ENCODE measurements around the gene SULT6B1. TPM values are rescaled to one million over a fixed set of nuclear protein-coding genes. Genes with fewer than 3 reads are reported as not detected.
"Not testable (repeated sequence)": the region's sequence is repeated elsewhere in the genome, so short reads cannot be mapped to it uniquely, and the experiment has no call there.

SULT6B1 gene, protein sequence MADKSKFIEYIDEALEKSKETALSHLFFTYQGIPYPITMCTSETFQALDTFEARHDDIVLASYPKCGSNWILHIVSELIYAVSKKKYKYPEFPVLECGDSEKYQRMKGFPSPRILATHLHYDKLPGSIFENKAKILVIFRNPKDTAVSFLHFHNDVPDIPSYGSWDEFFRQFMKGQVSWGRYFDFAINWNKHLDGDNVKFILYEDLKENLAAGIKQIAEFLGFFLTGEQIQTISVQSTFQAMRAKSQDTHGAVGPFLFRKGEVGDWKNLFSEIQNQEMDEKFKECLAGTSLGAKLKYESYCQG
- not detected in 2 replicates for total RNA-seq (2014; rRNA removed; shearing (Covaris generic))

DNA sequence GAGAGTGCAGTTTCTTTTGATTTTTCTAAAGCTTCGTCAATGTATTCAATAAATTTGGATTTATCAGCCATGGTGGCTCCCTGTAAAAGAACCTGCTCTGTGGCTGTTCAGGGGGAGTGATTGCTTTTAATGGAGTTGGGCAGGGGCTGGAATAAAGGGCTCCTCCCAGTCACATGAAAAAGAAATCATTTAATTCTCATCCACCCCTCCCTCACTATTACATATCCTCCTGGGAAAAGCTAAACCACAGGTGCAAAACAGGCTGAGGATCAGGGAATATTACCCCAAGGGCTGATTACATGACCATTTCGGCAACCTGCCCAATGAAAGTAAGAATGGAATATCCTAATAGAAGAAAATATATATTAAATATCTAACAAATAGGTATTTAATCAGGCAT is at the start of gene SULT6B1:
TSS of gene SULT6B1 (minus strand) at position 101 of the 400 bp plus-strand sequence. CDS start at position 71, 30 bp downstream.
- DNase-seq (ENCODE audit: low spot score): no peak

DNA sequence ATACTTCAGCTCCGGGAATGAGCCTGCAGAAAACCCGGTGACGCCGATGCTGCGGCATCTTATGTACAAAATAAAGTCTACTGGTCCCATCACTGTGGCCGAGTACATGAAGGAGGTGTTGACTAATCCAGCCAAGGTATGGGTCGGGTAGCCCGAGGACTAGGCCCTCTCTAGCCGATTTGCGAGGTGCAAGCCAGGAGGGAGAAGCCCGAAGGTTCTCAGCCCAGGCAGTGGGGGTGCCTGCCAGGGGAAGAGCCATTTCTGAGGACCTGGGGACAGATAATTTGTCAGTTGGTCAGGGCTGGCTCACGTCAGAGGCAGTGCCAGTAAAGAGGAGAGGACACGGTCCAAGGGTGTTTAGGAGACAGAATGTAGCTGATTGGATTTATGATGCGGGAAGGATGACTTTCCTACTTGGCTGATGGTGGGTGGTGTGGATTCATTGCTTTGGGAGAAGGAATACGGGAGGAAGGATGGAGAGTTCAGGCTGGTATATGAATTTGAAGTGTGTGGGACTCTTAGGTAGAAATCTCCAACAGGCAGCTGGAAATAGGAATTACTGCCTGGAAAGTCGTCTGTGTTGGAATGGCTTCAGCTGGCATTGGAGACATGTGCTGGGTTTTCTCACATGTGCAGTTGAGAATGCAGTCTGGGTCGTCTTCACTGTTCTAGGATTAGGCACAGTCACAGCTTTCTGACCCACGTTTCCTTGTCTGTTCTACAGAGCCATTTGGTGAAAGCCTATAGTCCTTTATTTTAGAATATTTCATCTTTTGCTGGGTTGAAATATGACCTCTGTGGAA is 43.9 kb upstream of the SULT6B1 start:
- peak; percentile 46 for DNase-seq (ENCODE audit: low spot score)

DNA sequence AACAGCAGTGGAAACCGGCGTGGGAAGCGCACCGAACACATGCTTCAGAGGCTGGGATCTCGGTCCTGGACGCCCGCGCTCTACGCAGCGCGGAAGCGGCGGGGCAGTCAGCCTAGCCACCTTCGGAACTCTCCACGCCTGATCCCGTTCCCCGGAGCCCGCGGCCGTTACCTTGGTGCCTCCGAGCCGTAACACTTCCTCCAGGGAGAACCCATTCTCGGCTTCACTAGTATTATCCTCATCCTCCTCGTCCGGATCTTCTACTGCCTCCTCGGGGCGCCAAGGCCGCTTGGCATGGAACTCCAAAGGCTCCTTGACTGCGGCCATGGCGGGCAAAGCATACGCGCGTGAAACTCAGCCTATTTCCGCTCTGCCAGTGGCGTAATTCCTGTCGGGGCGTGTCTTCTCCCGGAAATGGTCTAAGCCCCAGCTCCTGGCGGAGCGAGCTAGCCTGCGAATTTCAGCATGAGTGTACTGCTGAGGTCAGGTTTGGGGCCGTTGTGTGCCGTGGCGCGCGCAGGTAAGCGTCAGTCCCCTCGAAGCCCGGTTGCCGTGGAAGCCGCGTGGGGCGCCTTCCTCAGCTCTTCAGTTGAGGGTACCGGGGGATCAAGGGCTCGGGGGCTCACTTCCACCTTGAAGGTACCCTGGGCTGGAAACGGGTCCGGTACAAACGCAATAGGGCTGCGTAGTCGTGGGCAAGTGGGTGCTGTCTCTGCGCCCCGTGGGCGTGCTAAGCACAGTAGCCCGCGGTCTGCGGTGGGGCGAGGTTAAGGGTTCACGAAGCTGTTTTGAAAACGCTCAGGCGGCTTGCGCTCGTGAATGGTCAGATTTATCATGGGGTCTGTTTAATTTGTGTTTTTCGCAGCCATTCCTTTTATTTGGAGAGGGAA is 43.0 kb upstream of the SULT6B1 start, which contains the start of the genes CEBPZ and NDUFAF7:
TSS of gene CEBPZ (minus strand) at position 356 of the 890 bp plus-strand sequence. CDS start at position 327, 29 bp downstream.
TSS of gene NDUFAF7 (plus strand) at position 418 of the 890 bp plus-strand sequence. CDS start at position 466, 48 bp downstream.
- DNase-seq (ENCODE audit: low spot score): peak; percentile 92

DNA sequence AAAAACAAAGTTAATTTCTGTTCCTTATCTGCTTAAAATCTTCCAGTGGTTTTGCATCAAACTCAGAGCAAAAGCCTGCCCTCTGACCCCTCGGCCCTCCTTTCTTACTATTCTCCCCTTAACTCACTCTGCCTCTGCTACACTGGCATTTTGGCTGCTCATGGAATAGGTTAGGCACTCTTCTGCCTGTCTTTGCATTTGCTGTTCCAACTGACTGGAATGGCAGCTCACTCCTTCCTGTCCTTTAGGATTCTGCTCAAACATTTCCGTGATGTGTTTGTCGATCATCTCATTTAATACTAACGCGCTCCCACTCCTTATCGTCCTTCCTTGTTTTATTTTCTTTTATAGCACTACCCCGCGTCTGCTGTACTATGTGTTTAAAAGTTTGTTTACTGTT is 42.1 kb upstream of the SULT6B1 start:
- peak; percentile 29 for DNase-seq (ENCODE audit: low spot score)

DNA sequence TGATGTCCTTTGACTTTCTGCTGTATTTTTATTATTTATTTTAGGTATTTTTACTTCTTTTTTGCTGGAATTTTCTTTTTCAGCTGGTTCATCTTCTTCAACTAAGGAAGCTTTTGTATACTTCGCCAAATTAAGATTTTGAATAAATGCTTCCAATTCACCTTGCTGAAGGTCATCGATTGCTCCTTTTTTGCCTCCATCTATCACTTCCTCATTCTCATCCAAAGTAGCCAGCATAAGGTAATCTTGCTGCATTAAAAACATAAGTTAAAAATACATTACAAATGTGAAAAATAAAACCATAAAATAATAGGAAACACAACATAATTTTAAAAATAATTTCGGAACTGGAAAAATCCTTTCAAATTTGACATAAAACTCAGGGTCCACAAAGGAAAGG is 40.3 kb upstream of the SULT6B1 start:
- no peak for DNase-seq (ENCODE audit: low spot score)

DNA sequence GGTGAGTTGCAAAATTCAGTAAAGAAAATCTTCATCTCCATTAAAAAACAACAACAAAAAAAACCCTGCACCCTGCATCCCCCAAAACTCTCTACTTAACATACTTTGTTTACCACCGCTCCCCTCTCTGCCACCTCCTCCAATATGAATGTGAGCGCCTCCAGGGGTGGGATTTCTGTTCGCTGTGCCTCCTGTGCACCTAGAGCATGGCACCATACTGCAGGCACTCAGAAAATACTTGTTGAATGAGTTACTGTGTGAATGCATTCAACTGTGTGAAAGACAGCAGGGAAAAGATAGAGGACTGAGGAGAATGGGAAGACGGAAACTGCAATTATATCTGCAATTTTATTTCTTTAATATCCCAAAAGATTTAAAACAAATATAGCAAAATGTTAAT is 38.4 kb upstream of the SULT6B1 start:
- no peak for DNase-seq (ENCODE audit: low spot score)

DNA sequence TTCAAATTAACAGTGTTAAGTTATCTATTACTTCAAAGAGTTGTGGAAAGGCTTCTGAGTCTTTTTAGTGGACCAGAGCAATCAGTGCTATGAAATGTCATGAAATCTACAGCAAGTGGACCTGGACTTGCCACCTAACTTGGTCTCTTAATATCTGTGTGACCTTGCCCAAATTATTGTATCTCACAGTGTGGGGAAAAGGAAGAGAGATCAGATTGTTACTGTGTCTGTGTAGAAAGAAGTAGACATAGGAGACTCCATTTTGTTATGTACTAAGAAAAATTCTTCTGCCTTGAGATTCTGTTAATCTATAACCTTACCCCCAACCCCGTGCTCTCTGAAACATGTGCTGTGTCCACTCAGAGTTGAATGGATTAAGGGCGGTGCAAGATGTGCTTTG is 36.7 kb upstream of the SULT6B1 start:
- not testable (repeated sequence) for DNase-seq (ENCODE audit: low spot score)

DNA sequence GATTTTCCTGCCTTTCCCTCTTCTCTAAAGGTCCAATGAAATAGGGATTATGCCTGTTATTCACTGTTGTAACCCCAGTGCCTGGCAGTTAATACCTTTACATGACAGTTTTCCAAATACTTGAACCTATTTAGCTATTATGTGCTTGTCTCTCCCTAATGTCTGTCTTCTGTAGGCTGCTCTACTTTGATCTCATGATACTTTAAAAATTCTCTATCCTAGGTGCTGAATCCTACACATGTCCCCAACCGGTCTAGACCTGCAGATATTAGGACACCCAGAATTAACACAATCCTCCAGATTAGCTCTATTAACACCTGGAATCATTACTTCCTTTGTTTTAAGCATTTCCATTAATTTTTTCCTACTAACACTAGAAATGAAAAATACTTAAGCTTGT is 35.6 kb upstream of the SULT6B1 start:
- no peak for DNase-seq (ENCODE audit: low spot score)

DNA sequence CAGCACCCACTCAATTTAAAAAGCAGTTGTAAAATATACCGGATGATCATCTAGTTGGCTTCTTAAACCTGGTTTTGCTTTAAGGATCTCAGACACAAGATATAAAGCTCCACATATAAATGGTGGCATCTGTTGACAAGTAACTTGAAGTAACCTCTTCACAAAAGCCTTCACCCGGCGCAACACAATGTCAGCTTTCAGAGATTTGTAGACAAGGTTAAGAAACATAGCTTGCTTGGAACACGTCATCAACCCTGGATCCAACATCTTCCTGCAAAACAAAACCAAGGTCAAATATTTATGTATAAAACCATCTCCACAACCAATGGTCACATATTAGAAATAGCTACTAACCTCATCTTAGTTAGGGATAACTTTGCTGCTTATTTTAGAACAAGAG is 34.7 kb upstream of the SULT6B1 start:
- DNase-seq (ENCODE audit: low spot score): no peak

DNA sequence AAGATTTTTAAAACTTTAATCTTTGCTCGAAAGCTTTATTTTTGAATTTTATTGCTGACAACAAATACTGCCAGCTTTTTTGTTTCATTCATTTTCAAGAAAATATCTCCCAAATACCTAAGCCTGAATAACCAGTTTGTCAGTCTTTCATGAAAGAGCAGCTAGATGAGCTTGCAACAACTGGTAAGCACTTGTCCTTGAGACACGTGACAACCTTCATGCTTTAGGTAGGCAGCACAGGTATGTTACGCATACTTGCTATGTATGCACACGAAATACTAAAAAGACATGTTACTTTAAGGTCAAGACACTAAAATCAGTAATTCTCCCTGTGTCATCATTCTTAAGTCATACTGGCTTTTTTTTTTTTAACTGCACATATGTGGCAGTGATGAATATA is 30.6 kb upstream of the SULT6B1 start:
- no peak for DNase-seq (ENCODE audit: low spot score)

DNA sequence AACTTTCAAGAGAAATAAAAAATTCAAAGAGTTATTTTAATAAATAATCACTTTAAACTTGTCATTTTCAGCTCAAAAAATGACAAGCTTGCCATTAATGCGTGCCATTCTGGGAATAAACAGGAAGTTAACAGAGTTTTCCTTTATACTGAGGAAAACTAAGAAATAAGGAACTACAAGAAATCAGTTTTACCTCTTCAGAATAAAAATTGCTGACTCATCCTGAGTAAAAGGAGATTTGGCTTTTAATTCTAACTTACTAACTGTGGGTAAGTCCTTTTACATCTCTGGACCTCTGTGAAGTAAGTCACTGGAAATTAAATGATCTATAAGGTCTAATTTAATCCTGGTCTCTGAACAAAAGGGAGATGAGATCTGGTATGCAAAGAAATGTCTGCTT is 26.8 kb upstream of the SULT6B1 start:
- peak; percentile 9 for DNase-seq (ENCODE audit: low spot score)

DNA sequence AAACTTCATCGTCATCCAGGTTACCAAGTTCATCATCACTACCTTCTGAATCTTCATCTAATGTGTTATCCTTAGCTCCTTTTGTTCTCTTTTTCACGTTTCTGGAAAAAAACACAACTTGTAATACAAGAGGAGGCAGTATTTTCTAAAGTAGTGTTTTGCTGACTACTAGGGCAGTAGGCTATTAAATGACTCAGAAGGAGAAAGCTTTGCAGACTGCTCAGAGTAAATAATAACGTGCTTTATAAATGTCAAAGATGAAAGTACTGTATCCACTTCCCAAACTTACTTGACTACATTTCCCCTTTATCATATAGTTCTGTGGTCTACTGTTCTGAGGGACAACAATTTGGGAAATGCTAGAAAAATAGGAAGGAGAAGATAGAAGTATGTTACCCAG is 23.5 kb upstream of the SULT6B1 start:
- DNase-seq (ENCODE audit: low spot score): no peak

DNA sequence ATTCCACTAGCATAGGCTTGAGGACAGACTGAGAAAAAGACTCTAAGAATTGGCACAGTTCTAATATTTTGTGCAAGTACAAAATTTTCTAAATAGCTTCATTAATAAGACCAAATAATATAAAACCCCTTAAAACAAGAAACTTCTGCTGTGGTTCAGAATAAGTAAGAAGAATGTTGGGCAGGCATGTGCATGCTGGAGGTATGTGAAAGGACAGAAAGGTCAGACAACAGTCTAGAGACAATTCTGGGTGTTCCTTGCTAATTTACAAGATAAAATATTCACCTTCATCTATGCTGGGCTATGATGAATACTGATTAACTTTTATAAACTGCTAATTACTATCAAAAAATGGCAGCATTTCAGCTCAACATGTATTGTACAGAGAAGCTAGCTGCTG is 22.7 kb upstream of the SULT6B1 start:
- no peak for DNase-seq (ENCODE audit: low spot score)

DNA sequence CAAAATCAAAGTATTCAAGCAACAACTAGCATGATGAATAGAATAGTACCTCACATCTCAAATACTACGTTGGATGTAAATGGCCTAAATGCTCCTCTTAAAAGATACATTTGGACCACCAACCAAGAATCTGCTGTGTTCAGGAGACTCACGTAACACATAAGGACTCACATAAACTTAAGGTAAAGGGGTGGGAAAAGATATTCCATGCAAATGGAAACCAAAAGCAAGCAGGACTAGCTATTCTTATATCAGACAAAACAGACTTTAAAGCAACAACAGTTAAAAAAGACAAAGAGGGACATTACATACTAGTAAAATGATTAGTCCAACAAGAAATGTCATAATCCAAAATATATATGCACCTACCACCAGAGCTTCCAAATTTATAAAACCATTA is 18.3 kb upstream of the SULT6B1 start:
- DNase-seq (ENCODE audit: low spot score): not testable (repeated sequence)

DNA sequence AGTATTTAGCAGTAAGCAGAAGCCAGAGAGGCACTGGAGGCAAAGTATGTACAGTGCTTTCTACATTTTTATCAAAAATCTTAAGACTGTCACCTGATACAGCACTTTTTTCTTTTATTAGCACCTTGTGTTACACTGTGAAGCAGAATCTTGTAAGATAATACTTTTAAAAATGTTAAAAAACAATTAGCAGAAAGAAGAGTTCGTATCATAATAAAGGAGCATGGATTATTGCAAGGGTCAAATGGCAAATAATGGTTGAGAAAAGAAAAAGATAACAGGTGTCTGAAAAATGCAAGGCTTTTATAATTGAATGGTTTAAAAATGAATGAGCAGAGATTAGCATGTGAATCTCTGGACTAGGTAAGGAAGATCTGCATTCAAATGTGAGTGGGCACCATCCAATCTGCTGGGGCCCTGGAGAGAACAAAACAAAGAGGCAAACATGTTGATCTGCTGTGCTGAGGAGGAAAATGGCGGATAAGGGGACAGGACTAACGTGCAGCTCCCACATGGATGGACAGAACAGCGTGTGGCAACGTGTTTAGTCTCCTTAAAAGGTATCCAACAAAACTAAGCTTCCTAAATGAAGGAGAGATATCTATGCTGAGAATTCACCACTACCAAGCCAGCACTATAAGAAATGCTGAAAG is 17.3 kb upstream of the SULT6B1 start:
- no peak for DNase-seq (ENCODE audit: low spot score)

DNA sequence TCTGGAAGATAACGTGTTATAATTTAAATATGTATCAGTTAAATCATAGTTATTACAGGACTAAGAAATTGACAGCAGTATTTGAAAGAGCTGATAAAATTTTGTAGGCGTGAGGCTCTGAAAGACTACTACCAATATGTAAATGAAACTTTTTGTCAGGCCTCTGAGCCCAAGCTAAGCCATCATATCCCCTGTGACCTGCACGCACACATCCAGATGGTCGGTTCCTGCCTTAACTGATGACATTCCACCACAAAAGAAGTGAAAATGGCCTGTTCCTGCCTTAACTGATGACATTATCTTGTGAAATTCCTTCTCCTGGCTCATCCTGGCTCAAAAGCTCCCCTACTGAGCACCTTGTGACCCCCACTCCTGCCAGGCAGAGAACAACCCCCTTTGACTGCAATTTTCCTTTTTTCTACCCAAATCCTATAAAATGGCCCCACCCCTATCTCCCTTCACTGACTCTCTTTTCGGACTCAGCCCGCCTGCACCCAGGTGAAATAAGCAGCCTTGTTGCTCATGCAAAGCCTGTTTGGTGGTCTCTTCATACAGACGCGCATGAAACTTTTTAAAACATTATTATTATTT is 16.7 kb upstream of the SULT6B1 start:
- DNase-seq (ENCODE audit: low spot score): not testable (repeated sequence)

DNA sequence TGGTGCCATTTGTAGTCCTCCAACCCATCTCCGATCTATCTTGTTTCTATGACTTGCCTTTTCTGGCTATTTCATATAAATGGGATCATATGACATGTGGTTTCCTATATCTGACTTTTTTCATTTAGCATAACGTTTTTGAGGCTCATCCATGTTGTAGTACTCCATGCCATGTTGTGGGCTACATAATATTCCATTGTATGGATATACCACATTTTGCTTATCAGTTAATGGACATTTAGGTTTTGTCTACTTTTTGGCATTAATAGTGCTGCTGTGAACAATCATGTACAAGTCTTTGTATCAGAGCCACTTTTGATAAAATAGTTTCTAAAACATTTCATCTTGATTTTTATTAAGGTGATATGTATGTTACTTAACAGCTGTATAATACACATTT is 15.2 kb upstream of the SULT6B1 start:
- DNase-seq (ENCODE audit: low spot score): no peak

DNA sequence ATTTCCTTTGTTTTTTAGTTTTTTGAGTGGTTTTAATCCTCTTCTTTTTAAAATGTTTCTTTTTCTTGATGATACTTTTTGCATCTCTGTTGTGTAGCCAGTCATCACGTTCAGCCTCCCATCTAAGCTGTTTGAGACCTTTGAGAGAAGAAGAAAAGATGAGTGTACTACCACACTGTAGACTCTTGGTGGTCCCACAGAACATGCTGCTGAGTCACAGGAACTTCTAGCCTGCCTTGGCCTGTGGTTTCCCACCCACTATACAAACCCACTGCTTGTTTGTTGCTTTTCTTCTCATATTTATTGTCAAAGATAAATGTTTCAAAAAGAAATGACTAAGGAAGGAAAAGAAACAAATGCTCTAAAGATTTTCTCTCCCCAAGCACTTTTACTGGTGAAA is 13.3 kb upstream of the SULT6B1 start:
- DNase-seq (ENCODE audit: low spot score): no peak

DNA sequence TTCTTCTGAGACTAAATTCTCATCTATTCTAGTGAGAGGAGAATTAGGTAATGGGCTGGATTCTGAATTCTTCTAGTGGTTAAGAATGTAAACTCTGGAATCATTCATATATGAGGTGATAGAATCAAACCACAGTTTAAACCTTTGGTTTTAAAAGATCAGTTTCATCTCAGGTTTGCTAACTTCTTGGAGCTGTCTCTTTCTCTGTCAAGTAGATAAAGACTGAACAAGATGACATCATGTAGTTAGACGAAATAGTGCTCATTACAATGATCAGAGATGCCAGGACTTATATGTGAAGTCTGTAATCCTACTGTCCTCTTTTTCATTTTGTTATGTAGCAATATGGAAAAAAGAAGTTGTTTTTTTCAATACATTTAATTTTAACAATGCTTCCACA is 12.7 kb upstream of the SULT6B1 start:
- DNase-seq (ENCODE audit: low spot score): no peak

DNA sequence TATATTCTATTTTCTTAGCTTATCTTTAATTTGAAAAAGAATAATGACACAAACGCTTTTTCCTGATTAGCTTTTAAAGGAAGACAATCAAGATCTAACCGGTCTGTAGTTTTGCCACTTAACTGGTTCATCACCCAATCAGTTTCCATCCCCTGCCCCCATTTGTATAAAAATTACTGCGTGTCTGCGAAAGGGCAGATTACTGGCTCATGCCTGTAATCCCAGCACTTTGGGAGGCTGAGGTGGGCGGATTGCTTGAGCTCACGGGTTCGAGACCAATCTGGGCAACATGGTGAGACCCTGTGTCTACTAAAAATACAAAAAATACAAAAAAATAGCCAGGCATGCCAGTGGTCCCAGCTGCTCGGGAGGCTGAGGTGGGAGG is 10.2 kb upstream of the SULT6B1 start:
- DNase-seq (ENCODE audit: low spot score): no peak

Measured in A172 (cell line).